Endothelial cell of umbilical vein (primary cell): ENCODE measurements around the gene RTL5. TPM values are rescaled to one million over a fixed set of nuclear protein-coding genes. Genes with fewer than 3 reads are reported as not detected.

Experiments used
- BruUV-seq: library from RNA; stranded (reverse); fragments of 400-500 nt; replicated peaks from 2 replicates; lab custom pipeline; 2021; lab: Mats Ljungman, UMichigan
- CTCF ChIA-PET: fragments of 300-600, 350-600 bp; sonication (Branson Sonifier 250); formaldehyde crosslinking; loops from one replicate; lab custom pipeline; 2021; ENCODE audit warnings: antibody characterized with exemption, inconsistent platforms; lab: Charles Lee
- POLR2A ChIA-PET: fragments of 300-600, 350-600 bp; sonication (Branson Sonifier 250); formaldehyde crosslinking; loops from one replicate; lab custom pipeline; 2021; ENCODE audit warnings: antibody characterized with exemption, inconsistent platforms; lab: Charles Lee
- DNase-seq: peaks from one replicate; pipeline ENCODE4 v3.0.0-alpha.2; 2011; ENCODE audit warnings: low read depth, low spot score
- FAIRE-seq: peaks from 2 replicates; lab custom pipeline; 2011; peaks lifted over from hg19 to GRCh38; lab: Jason Lieb, UNC
- H2AFZ ChIP-seq: 2 replicates; pipeline ENCODE4 v1.6.0; 2012; ENCODE audit warnings: low read depth, low read length, control low read depth, inconsistent platforms
- H3K27ac ChIP-seq: 2 replicates; pipeline ENCODE4 v1.5.1; 2011; ENCODE audit warnings: low read depth, mild to moderate bottlenecking, control low read depth, low read length, moderate library complexity; ENCODE audit not compliant: insufficient read depth
- H3K27me3 ChIP-seq, 2 experiments: 2 replicates each; pipeline versions ENCODE4 v1.6.0 to v1.6.1; 2011; ENCODE audit warnings: low read length in 2 of 2, mixed read lengths in 1 of 2; ENCODE audit not compliant: control insufficient read depth in 2 of 2, insufficient read depth in 2 of 2
- H3K36me3 ChIP-seq, 2 experiments: 2 replicates in 1 of 2; 3 replicates in 1 of 2; pipeline ENCODE4 v1.5.1; 2011; ENCODE audit warnings: low read length in 2 of 2, mild to moderate bottlenecking in 1 of 2, moderate library complexity in 1 of 2; ENCODE audit not compliant: control insufficient read depth in 2 of 2, insufficient read depth in 2 of 2; ENCODE audit errors: extremely low read depth in 1 of 2
- H3K4me1 ChIP-seq: 3 replicates; pipeline ENCODE4 v1.5.1; 2011; ENCODE audit warnings: mild to moderate bottlenecking, low read length; ENCODE audit not compliant: control insufficient read depth, insufficient read depth; ENCODE audit errors: extremely low read depth
- H3K4me2 ChIP-seq: 2 replicates; pipeline ENCODE4 v1.6.1; 2011; ENCODE audit warnings: low read length, control low read depth, mixed read lengths; ENCODE audit not compliant: insufficient read depth
- H3K4me3 ChIP-seq, 3 experiments: fragments of 200-600 bp in 1 of 3; sonication (generic), shearing (Covaris generic) in 1 of 3; replicated peaks in 1 of 3; 2 replicates each; pipeline ENCODE4 v1.5.1; 2011 to 2016; ENCODE audit warnings: control low read depth in 3 of 3, low read length in 3 of 3, mild to moderate bottlenecking in 2 of 3, inconsistent platforms in 1 of 3, low read depth in 1 of 3, moderate library complexity in 1 of 3; ENCODE audit not compliant: insufficient read depth in 1 of 3
- H3K79me2 ChIP-seq: 2 replicates; pipeline ENCODE4 v1.6.0; 2012; ENCODE audit warnings: low read length, inconsistent platforms; ENCODE audit not compliant: control insufficient read depth, insufficient read depth
- H3K9ac ChIP-seq: replicated peaks from 2 replicates; pipeline ENCODE3; 2011; ENCODE audit warnings: low read length, control low read depth; ENCODE audit not compliant: insufficient read depth; ENCODE audit errors: extremely low read depth
- H3K9me1 ChIP-seq: replicated peaks from 3 replicates; pipeline ENCODE4 v1.6.0; 2011; ENCODE audit warnings: mild to moderate bottlenecking, low read length; ENCODE audit not compliant: control insufficient read depth, insufficient read depth; ENCODE audit errors: extremely low read depth
- H3K9me3 ChIP-seq: replicated peaks from 2 replicates; pipeline ENCODE4 v1.5.1; 2012; ENCODE audit warnings: low read length, inconsistent platforms; ENCODE audit not compliant: control insufficient read depth, insufficient read depth
- H4K20me1 ChIP-seq: replicated peaks from 2 replicates; pipeline ENCODE3; 2011; ENCODE audit warnings: mild to moderate bottlenecking, low read length; ENCODE audit not compliant: control insufficient read depth, insufficient read depth; ENCODE audit errors: extremely low read depth
- CTCF ChIP-seq, 2 donors: IDR thresholded peaks; 1 replicate in 1 of 2; 2 replicates in 1 of 2; pipeline ENCODE4 v1.5.1; 2011; ENCODE audit warnings: low read length in 2 of 2, mild to moderate bottlenecking in 2 of 2, moderate library complexity in 2 of 2, control low read depth in 1 of 2, inconsistent platforms in 1 of 2, low read depth in 1 of 2; ENCODE audit not compliant: insufficient read depth in 1 of 2; ENCODE audit errors: extremely low read depth in 1 of 2
- EZH2 ChIP-seq: IDR thresholded peaks from 2 replicates; pipeline ENCODE4 v1.6.1; 2012; ENCODE audit warnings: borderline replicate concordance, low read depth, mild to moderate bottlenecking, moderate library complexity, low read length, inconsistent platforms; ENCODE audit not compliant: severe bottlenecking
- FOS ChIP-seq: IDR thresholded peaks from 2 replicates; pipeline ENCODE4 v1.6.1; 2011; ENCODE audit warnings: mild to moderate bottlenecking, low read length, moderate library complexity, borderline replicate concordance; ENCODE audit not compliant: insufficient read depth
- GATA2 ChIP-seq: IDR thresholded peaks from 2 replicates; pipeline ENCODE4 v1.7.0; 2011; ENCODE audit warnings: low read depth, mild to moderate bottlenecking, moderate library complexity, mixed read lengths, low read length; ENCODE audit not compliant: insufficient read length, insufficient read depth
- JUN ChIP-seq: IDR thresholded peaks from 2 replicates; pipeline ENCODE4 v1.6.1; 2011; ENCODE audit warnings: borderline replicate concordance, low read depth; ENCODE audit not compliant: insufficient read length, insufficient read depth
- MAX ChIP-seq: IDR thresholded peaks from 2 replicates; pipeline ENCODE4 v1.6.1; 2011; ENCODE audit not compliant: insufficient read depth, insufficient read length
- MYC ChIP-seq: IDR thresholded peaks from one replicate; pipeline ENCODE4 v1.6.1; 2011; ENCODE audit warnings: mild to moderate bottlenecking, low read depth, low read length
- POLR2A ChIP-seq: IDR thresholded peaks from 2 replicates; pipeline ENCODE4 v1.6.1; 2012; ENCODE audit warnings: low read depth, mild to moderate bottlenecking, control low read depth, low read length
- POLR2AphosphoS5 ChIP-seq: IDR thresholded peaks from 2 replicates; pipeline ENCODE4 v1.6.1; 2012; ENCODE audit warnings: low read depth, mild to moderate bottlenecking, control low read depth, low read length, moderate library complexity; ENCODE audit not compliant: insufficient read depth
- dilution Hi-C: fragments of 300-500 bp; cut with MboI; formaldehyde crosslinking; loops from one replicate; pipeline ENCODE4 v1.15.0; 2019; ENCODE audit warnings: low sequenced_read_pairs; ENCODE audit not compliant: extremely low pct_ligation_motif_present
- intact Hi-C: fragments of 100-400 bp; cut with micrococcal nuclease; formaldehyde crosslinking; loops from one replicate; pipeline ENCODE4 v1.10.0; 2022
- polyA plus RNA-seq, 4 experiments: library from polyadenylated mRNA; depleted of rRNA in 3 of 4; stranded (reverse) in 3 of 4; unstranded in 1 of 4; fragments of >200 nt; gene quantifications; 2 replicates each; pipeline versions ENCODE4 v1.2.1 to v1.2.3, GENCODE V29; 2011 to 2012; ENCODE audit warnings: missing spikeins in 1 of 4
- total RNA-seq: library from RNA; stranded (reverse); gene quantifications from 2 replicates; pipeline ENCODE4 v1.2.3, GENCODE V29; 2021

Gene RTL5
- total and polyA plus RNA-seq, 2 donors (not counting 3 experiments of a cell fraction or from before 2014, with no cell fraction given), result 1.0 to 1.7 TPM

- FAIRE-seq (no peak), DNase-seq (no peak)
- TF ChIP-seq CTCF (IDR thresholded peaks at IDR 0.05; ENCODE audit: extremely low read depth in 1 of 2, insufficient read depth in 1 of 2, low read depth in 1 of 2, low read length in 2 of 2), result no peak
- no peak for TF ChIP-seq GATA2
- no peak for TF ChIP-seq MYC
- no peak for TF ChIP-seq JUN
- TF ChIP-seq EZH2, result no peak
- no peak for TF ChIP-seq POLR2A
- TF ChIP-seq FOS, result no peak
- no peak for TF ChIP-seq POLR2AphosphoS5
- no peak for TF ChIP-seq MAX
- Histone ChIP-seq H3K4me2 (no peak overlapping the region), H3K9me3 (no peaks in the 10 kb centered on the region), H2AFZ (no peak overlapping the region), H3K4me1 (peaks cover 16% of the 10 kb centered on the region), H3K4me3 (no peak overlapping the region), H3K79me2 (peaks cover 40% of the 10 kb centered on the region), H4K20me1 (no peaks in the 10 kb centered on the region), H3K27me3 (no peaks in the 10 kb centered on the region), H3K36me3 (no peaks in the 10 kb centered on the region), H3K9ac (no peak overlapping the region), H3K27ac (no peak overlapping the region), H3K9me1 (peaks cover 2% of the 10 kb centered on the region)
- dilution Hi-C loops, result no loop called here
- POLR2A ChIA-PET, result no interaction called here
- BruUV-seq, result no TSS peak
- CTCF ChIA-PET, result no interaction called here
- intact Hi-C loops, result no loop called here
These were observed 14.0 kb downstream of the RTL5 start for GRCh38 chrX:72117636-72118210.
